GM19455 (cell line): ENCODE data around the gene CNN3.
A peak's percentile ranks its signal among the peaks of the same experiment; 100 is the strongest.

Experiments used
- ATAC-seq: cut with Tn5 transposase; IDR thresholded peaks from one replicate; pipeline ENCODE4 v1.9.1; 2021; ENCODE audit not compliant: unreplicated experiment

Gene CNN3

DNA sequence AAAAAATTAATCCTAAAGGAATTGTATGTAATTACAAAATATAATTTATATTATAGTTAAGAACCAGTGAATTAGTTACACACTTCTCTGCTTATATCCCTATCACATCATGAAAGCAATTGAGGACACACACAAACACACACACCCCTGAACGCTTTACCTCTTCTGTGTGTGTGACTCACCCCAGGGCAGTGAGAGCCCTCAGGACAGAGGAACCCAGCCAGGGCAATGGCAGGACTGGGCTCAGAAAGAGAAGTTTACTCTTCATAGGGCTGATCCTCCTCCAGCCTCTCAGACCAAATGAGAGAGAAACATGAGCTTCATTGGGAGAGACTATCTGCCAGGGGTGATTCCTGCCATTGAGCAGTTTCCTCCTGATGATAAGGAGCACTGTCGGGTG, 68.6 kb downstream of the CNN3 start:
- ATAC-seq, result no peak

GRCh38 chr1:94856868-94857267, 70.0 kb downstream of the CNN3 start:
- no peak for ATAC-seq

GRCh38 chr1:94856004-94856403, 70.9 kb downstream of the CNN3 start:
- no peak for ATAC-seq

GRCh38 chr1:94855307-94855700, 71.6 kb downstream of the CNN3 start:
- no peak for ATAC-seq

DNA sequence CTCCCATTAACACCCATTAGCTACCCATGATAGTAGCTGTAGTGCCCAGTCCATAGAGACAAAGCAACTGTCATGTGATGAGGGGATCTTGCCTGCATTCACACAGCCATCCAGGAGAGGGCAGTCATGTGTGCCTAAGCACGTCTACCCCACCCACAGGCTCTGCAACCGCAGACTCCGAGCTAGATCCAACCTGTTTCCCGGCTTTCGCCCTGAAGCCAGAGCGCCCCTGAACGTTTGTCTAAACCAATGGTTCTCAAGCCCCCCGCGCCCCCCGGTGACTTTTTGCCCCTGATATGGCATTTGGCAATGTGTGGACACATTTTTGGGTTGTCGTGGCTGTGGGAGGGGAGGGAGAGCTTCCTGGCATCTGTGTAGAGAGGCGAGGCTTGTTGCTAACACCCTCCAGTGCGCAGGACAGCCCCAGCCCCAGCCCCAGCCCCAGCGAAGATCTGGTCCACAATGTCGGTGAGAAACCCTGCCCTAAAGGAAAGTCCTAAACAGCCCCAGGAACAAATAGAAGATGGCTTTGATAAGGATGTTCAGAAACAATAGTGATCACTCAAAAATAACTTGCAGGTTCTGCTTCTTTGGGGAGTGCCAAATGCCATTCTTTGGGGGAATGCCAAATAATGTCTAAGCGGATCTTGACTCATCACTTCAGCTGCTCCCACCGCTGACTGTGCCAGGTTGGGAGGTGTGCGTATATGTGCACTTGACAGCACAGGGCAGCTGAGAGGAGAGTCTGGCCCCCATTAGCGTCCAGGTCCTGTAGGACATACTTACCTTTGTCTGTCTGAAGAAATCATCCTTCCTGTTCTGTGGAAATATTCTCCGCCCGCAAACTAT, 72.2 kb downstream of the CNN3 start:
- peak; percentile 99 for ATAC-seq

DNA sequence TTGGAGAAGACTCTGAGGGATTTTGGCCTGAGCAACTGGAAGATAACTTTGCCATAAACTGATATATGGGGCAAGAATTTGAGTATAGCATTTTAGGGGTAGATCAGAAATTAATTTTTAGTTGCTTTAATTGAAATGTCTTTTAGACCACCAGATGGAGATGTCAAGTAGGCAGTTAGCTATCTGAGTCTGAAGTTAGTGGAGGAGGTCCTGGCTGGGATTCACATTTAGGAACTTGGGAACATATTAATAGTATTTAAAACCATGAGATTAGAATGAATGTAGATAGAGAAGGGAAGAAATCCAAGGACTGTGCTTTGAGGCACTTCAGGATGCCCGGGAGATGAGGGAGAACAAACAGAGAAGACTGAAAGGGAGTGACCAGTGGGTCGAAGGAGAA, 74.1 kb downstream of the CNN3 start:
- ATAC-seq, result no peak

GRCh38 chr1:94851571-94851970, 75.3 kb downstream of the CNN3 start:
- ATAC-seq, result no peak
